ENCODE results near the gene CDH4. TPM values are rescaled to one million over a fixed set of nuclear protein-coding genes. Genes with fewer than 3 reads are reported as not detected.
"Not testable (repeated sequence)": the region's sequence is repeated elsewhere in the genome, so short reads cannot be mapped to it uniquely, and the experiment has no call there.

The CDH4 gene
- total and polyA plus RNA-seq, 9 of the 15 experiments (the other 6 are each of a cell fraction or from before 2014, with no cell fraction given): 0.04 TPM; not detected in 8

DNA sequence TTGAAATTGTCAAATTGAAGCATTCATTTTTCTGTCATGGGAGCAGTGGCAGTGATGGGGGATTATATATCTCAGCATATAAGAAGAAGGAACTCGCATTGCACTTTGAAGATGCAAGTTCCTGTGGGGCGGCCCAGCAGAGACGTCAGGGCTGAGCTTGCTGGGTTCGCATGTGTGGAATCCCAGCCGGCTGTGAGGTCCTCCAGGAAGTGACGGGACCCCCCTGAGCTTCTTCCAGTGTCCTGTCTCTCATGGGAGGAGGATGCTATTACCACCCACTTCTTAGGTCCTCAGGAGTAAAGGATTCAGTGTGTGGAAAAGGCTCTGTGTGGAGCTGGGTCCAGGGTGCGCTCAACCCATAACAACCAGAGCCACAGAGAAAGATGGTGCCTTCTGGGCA is 201.2 kb downstream of the CDH4 start:
- no peaks in the 10 kb centered on the region for H3K79me2 ChIP-seq (ENCODE audit: control insufficient read depth, insufficient read depth, low read length)
- no peak overlapping the region for H3K9ac ChIP-seq (ENCODE audit: insufficient read depth in 1 of 2, low read depth in 2 of 2, low read length in 2 of 2)
- H3K4me2 ChIP-seq (ENCODE audit: insufficient read depth, low read length): no peak overlapping the region
- no TSS peak for BruUV-seq (replicated peaks)
- no peak overlapping the region for H3K4me3 ChIP-seq
- H3K27me3 ChIP-seq (ENCODE audit: control insufficient read depth in 2 of 2, insufficient read depth in 2 of 2, low read length in 2 of 2): peaks cover 0 to 8% of the 10 kb centered on the region in 2 experiments; a peak in 2 of 5 replicates
- no peak overlapping the region for H2AFZ ChIP-seq (ENCODE audit: low read depth, low read length)
- H3K9me3 ChIP-seq (replicated peaks; ENCODE audit: control insufficient read depth, insufficient read depth, low read depth, low read length): no peaks in the 10 kb centered on the region
- intact Hi-C loops (cut with micrococcal nuclease) (no loop called here), in situ Hi-C loops (cut with MboI) (no loop called here)
- ATAC-seq: no peak
- H3K27ac ChIP-seq (ENCODE audit: extremely low read depth, low read depth, low read length): no peak overlapping the region
- FAIRE-seq: no peak
- H3K4me1 ChIP-seq (replicated peaks in 1 of 2; ENCODE audit: control insufficient read depth in 2 of 2, insufficient read depth in 2 of 2, low read length in 2 of 2): no peaks in the 10 kb centered on the region
- POLR2A ChIA-PET: interaction anchor here (0.7 kb wide), 1 partner anchor 34 kb away, joined by 3 read pairs; no protein-coding TSS in a partner anchor
- no peak for TF ChIP-seq RBBP5 (IDR thresholded peaks at IDR 0.05; ENCODE audit: borderline replicate concordance, insufficient read depth, low read length, poor library complexity, severe bottlenecking)
- TF ChIP-seq DNMT1 (IDR thresholded peaks at IDR 0.05): no peak
- no peak for TF ChIP-seq ZNF24 (IDR thresholded peaks at IDR 0.05)
- TF ChIP-seq TBL1XR1 (IDR thresholded peaks at IDR 0.05; ENCODE audit: low read length in 2 of 2): no peak
- no peak for TF ChIP-seq DDX20 (tag; IDR thresholded peaks at IDR 0.05; ENCODE audit: low read depth)
- H3K36me3 ChIP-seq (ENCODE audit: control insufficient read depth, insufficient read depth, low read length): no peaks in the 10 kb centered on the region
- CTCF ChIA-PET (ENCODE audit: low intra/inter-chr PET ratio): no interaction called here
- H4K20me1 ChIP-seq (replicated peaks; ENCODE audit: control insufficient read depth, insufficient read depth, low read length): no peaks in the 10 kb centered on the region
- no peaks in the 10 kb centered on the region for H3K9me1 ChIP-seq (ENCODE audit: control insufficient read depth, insufficient read depth, low read length)
- 0% methylated on average over 7 of the region's 7 CpGs for WGBS (ENCODE audit: insufficient coverage, low coverage, missing lambda C conversion rate)
- DNase-seq (ENCODE audit: extremely low read depth in 1 of 4, low spot score in 3 of 4): no peak

DNA sequence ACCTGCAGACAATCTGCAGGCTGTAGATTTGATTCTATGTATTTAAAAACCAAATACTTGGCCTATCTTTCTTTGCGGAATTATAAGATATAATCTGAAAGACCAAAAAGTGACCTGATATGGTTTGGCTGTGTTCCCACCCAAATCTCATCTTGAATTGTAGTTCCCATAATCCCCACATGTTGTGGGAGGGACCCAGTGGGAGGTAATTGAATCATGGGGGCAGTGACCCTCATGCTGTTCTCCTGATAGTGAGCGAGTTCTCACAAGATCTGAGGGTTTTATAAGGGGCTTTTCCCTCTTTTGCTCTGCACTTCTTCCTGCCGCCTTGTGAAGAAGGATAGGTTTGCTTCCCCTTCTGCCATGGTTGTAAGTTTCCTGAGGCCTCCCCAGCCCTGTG is 201.6 kb downstream of the CDH4 start:
- H3K4me2 ChIP-seq (ENCODE audit: insufficient read depth, low read length); DNase-seq (ENCODE audit: extremely low read depth in 1 of 4, low spot score in 3 of 4); H2AFZ ChIP-seq (ENCODE audit: low read depth, low read length); H4K20me1 ChIP-seq (replicated peaks; ENCODE audit: control insufficient read depth, insufficient read depth, low read length); H3K27ac ChIP-seq (ENCODE audit: extremely low read depth, low read depth, low read length); BruUV-seq (replicated peaks); H3K36me3 ChIP-seq (ENCODE audit: control insufficient read depth, insufficient read depth, low read length); H3K9me1 ChIP-seq (ENCODE audit: control insufficient read depth, insufficient read depth, low read length); CTCF ChIA-PET (ENCODE audit: low intra/inter-chr PET ratio); H3K4me1 ChIP-seq (replicated peaks in 1 of 2; ENCODE audit: control insufficient read depth in 2 of 2, insufficient read depth in 2 of 2, low read length in 2 of 2); H3K9me3 ChIP-seq (replicated peaks; ENCODE audit: control insufficient read depth, insufficient read depth, low read depth, low read length); ATAC-seq; H3K4me3 ChIP-seq; FAIRE-seq; intact Hi-C loops (cut with micrococcal nuclease); H3K27me3 ChIP-seq (ENCODE audit: control insufficient read depth in 2 of 2, insufficient read depth in 2 of 2, low read length in 2 of 2); H3K9ac ChIP-seq (ENCODE audit: insufficient read depth in 1 of 2, low read depth in 2 of 2, low read length in 2 of 2); H3K79me2 ChIP-seq (ENCODE audit: control insufficient read depth, insufficient read depth, low read length); in situ Hi-C loops (cut with MboI): not testable (repeated sequence)
- POLR2A ChIA-PET: interaction anchor here (0.7 kb wide), 1 partner anchor 34 kb away, joined by 3 read pairs; no protein-coding TSS in a partner anchor
- whole genome bisulfite sequencing (ENCODE audit: insufficient coverage, low coverage, missing lambda C conversion rate): 0% methylated on average over 3 of the region's 3 CpGs
